Neuronal stem cell (in vitro differentiated cells): ENCODE results near the gene INAFM1.

Source experiments
- DNase-seq: peaks from one replicate; pipeline ENCODE4 v3.0.0-alpha.2; 2013; ENCODE audit warnings: low spot score
- H2AFZ ChIP-seq: one replicate; pipeline ENCODE4 v1.6.1; 2013; ENCODE audit warnings: mild to moderate bottlenecking, low read length, inconsistent platforms
- H2AK5ac ChIP-seq: 2 replicates; pipeline ENCODE4 v1.6.1; 2013; ENCODE audit warnings: low read depth, mild to moderate bottlenecking, inconsistent platforms, low read length, moderate library complexity, mixed read lengths
- H2BK120ac ChIP-seq: 2 replicates; pipeline ENCODE4 v1.6.1; 2013; ENCODE audit warnings: low read depth, mild to moderate bottlenecking, inconsistent platforms, low read length, moderate library complexity, mixed read lengths
- H2BK12ac ChIP-seq: one replicate; pipeline ENCODE4 v1.6.1; 2013; ENCODE audit warnings: low read length, inconsistent platforms
- H2BK15ac ChIP-seq: 2 replicates; pipeline ENCODE4 v1.6.1; 2013; ENCODE audit warnings: mild to moderate bottlenecking, low read length, inconsistent platforms, mixed read lengths
- H2BK5ac ChIP-seq: one replicate; pipeline ENCODE4 v1.6.1; 2013; ENCODE audit warnings: inconsistent platforms, mild to moderate bottlenecking, low read length, moderate library complexity
- H3K14ac ChIP-seq: one replicate; pipeline ENCODE4 v1.6.1; 2013; ENCODE audit warnings: low read length, inconsistent platforms
- H3K18ac ChIP-seq: 2 replicates; pipeline ENCODE4 v1.6.1; 2013; ENCODE audit warnings: low read length, inconsistent platforms
- H3K23ac ChIP-seq: 2 replicates; pipeline ENCODE4 v1.6.1; 2013; ENCODE audit warnings: low read depth, mild to moderate bottlenecking, mixed read lengths, low read length, inconsistent platforms; ENCODE audit not compliant: poor library complexity
- H3K27ac ChIP-seq: replicated peaks from 3 replicates; pipeline ENCODE4 v1.5.1; 2013; ENCODE audit warnings: low read length, inconsistent platforms
- H3K27me3 ChIP-seq, 3 experiments: 2 replicates each; pipeline ENCODE4 v1.6.1; 2013; ENCODE audit warnings: low read length in 3 of 3, mild to moderate bottlenecking in 2 of 3, inconsistent platforms in 1 of 3, low read depth in 1 of 3, mixed read lengths in 1 of 3, moderate library complexity in 1 of 3; ENCODE audit not compliant: control insufficient read depth in 3 of 3, insufficient read depth in 3 of 3
- H3K36me3 ChIP-seq, 2 donors: replicated peaks in 1 of 2; 2 replicates each; pipeline ENCODE4 v1.6.1; 2013; ENCODE audit warnings: low read length in 2 of 2; ENCODE audit not compliant: control insufficient read depth in 2 of 2, insufficient read depth in 2 of 2
- H3K4ac ChIP-seq: 2 replicates; pipeline ENCODE4 v1.6.1; 2013; ENCODE audit warnings: inconsistent platforms, mild to moderate bottlenecking, low read length, moderate library complexity
- H3K4me1 ChIP-seq, 2 donors: 1 replicate in 1 of 2; 2 replicates in 1 of 2; pipeline ENCODE4 v1.6.1; 2013; ENCODE audit warnings: low read length in 2 of 2, low read depth in 1 of 2; ENCODE audit not compliant: control insufficient read depth in 2 of 2, insufficient read depth in 1 of 2
- H3K4me2 ChIP-seq: one replicate; pipeline ENCODE4 v1.6.1; 2013; ENCODE audit warnings: mild to moderate bottlenecking, low read length, inconsistent platforms; ENCODE audit not compliant: insufficient read depth, poor library complexity, severe bottlenecking
- H3K4me3 ChIP-seq, 2 donors: 2 replicates each; pipeline ENCODE4 v1.5.1; 2013; ENCODE audit warnings: low read length in 2 of 2, mild to moderate bottlenecking in 2 of 2, inconsistent platforms in 1 of 2, moderate library complexity in 1 of 2
- H3K79me1 ChIP-seq: one replicate; pipeline ENCODE4 v1.6.1; 2013; ENCODE audit warnings: low read depth, mild to moderate bottlenecking, inconsistent platforms, low read length, moderate library complexity
- H3K9ac ChIP-seq: one replicate; pipeline ENCODE4 v1.6.1; 2013; ENCODE audit warnings: mild to moderate bottlenecking, low read depth, low read length, inconsistent platforms; ENCODE audit not compliant: poor library complexity
- H3K9me3 ChIP-seq, 2 donors: replicated peaks in 1 of 2; 2 replicates each; pipeline versions ENCODE3 to v1.6.1; 2013; ENCODE audit warnings: low read length in 2 of 2, mild to moderate bottlenecking in 2 of 2, inconsistent platforms in 1 of 2, low read depth in 1 of 2, mixed read lengths in 1 of 2, moderate library complexity in 1 of 2; ENCODE audit not compliant: control insufficient read depth in 2 of 2, insufficient read depth in 1 of 2
- H4K8ac ChIP-seq: one replicate; pipeline ENCODE4 v1.6.1; 2013; ENCODE audit warnings: low read depth, mild to moderate bottlenecking, inconsistent platforms, low read length, moderate library complexity
- H4K91ac ChIP-seq: one replicate; pipeline ENCODE4 v1.6.1; 2013; ENCODE audit warnings: low read length, low read depth, mild to moderate bottlenecking, inconsistent platforms; ENCODE audit not compliant: poor library complexity
- WGBS, 2 donors: extraction: QIAGEN DNeasy Blood & Tissue Kit; methylation state at CpG; one replicate each; pipeline ENCODE4 v1.1.7; 2013; ENCODE audit warnings: missing lambda C conversion rate in 2 of 2, mixed read lengths in 1 of 2; ENCODE audit not compliant: insufficient read length in 2 of 2, insufficient replicate concordance in 1 of 2; ENCODE audit errors: extremely low coverage in 2 of 2; 5-methylcytosine and 5-hydroxymethylcytosine counted together

Gene INAFM1

DNA sequence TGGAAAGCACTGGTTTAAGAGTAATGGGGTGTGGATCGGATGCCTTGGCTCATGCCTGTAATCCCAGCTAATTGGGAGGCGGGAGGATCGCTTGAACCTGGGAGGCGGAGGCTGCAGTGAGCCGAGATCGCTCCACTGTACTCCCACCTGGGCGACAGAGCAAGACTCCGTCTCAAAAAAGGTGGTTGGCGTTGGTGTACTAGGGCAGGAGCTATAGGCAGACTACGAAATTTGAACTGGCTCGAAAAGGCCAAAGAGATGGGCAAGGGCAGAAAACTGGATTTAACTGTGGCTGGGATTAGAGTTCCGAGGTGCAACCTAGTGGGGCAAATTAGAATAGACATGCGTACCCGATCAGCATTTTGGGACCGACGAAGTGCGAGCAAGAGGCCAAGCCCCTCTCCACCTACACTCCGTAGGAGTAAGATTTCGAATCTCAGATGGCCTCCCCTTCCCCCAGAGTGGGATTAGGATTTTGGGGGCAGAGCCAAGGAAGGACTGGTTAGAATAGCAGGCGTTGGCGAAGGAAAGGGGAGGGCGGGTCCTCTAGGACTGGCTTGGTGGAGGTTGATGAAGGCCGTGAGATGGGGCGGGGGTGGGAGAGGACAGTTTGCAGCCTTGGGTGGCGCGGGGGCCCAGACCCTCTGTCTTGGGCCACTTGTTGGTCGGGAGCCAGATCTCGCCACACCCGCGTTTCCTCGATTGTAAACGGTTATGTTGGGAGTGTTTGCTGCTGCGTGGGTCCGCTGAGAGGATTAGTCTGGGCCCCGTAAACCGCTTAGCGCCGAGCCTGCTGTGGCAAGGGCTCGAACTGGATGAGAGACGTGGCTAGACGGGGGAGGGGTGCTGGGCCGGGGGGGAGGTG, 2.0 kb upstream of the INAFM1 start:
- H3K9ac ChIP-seq: peak overlapping the region; percentile 90
- H3K4me2 ChIP-seq: peak overlapping the region; percentile 90
- H3K27me3 ChIP-seq: no peaks in the 10 kb centered on the region
- H2AK5ac ChIP-seq: peak overlapping the region; percentile 96
- H3K4ac ChIP-seq: peak overlapping the region; percentile 26
- H3K36me3 ChIP-seq: peaks cover 16 to 45% of the 10 kb centered on the region in 2 donors
- WGBS, 2 donors: no CpG with 5 or more reads among the region's 42 CpGs
- no peaks in the 10 kb centered on the region for H3K9me3 ChIP-seq
- peak overlapping the region; percentile 98 for H2BK5ac ChIP-seq
- peak overlapping the region; percentile 78 for H3K27ac ChIP-seq
- peak overlapping the region; percentile 69 to 82 for H3K4me3 ChIP-seq
- no peak for DNase-seq
- H2BK12ac ChIP-seq: peak overlapping the region; percentile 11
- H2BK15ac ChIP-seq: peak overlapping the region; percentile 93
- H3K79me1 ChIP-seq: peaks cover 5% of the 10 kb centered on the region
- peak overlapping the region; percentile 81 for H4K91ac ChIP-seq
- H2BK120ac ChIP-seq: no peak overlapping the region
- peak overlapping the region; percentile 96 for H3K18ac ChIP-seq
- peaks cover 17 to 23% of the 10 kb centered on the region in 2 donors for H3K4me1 ChIP-seq
- no peak overlapping the region for H3K14ac ChIP-seq
- H3K23ac ChIP-seq: peak overlapping the region; percentile 99
- peak overlapping the region; percentile 91 for H2AFZ ChIP-seq
- H4K8ac ChIP-seq: no peak overlapping the region

DNA sequence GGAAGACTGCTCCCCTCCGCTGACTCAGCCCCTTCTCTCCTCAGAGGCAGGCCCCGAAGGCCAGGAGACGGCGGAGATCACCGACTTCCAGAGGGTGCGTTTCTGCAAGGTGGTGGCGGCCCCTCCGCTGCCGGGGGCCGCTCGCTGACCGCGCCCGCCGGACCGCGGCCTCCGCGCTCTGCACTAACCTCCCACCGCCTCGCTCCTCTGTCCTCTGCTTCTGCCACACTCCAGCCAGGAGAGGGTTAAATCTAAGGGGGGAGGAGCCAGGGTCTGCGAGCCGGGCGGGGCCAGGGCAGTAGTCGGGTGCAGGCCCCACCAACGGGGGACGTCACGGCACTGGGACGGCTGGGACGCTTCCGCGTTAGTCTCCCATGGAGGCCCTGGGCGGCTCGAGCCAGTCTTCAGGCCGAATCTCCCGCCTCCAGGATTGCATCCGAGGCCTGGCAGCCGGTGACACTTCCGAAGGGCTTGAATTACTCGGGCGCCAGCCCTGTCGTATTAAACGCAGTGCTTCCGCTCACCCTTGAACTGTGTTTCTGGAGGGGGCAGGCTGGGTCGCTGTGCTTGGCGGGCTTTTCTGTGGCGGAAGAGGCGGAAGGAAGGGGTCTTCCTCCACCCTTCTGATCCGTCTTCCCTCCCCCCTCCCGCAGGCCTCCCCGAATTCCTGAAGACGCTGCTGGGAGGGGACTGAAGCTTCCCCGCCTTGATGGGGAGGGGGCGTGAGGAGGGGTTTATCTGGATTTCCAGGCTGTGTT, 1.2 kb upstream of the INAFM1 start:
- no peak overlapping the region for H4K8ac ChIP-seq
- no CpG with 5 or more reads among the region's 54 CpGs for WGBS, 2 donors
- peak overlapping the region; percentile 96 for H2AK5ac ChIP-seq
- peak overlapping the region; percentile 96 for H3K18ac ChIP-seq
- peak overlapping the region; percentile 98 for H2BK5ac ChIP-seq
- peak overlapping the region; percentile 69 to 82 for H3K4me3 ChIP-seq
- H3K36me3 ChIP-seq: peaks cover 13 to 38% of the 10 kb centered on the region in 2 donors
- peak overlapping the region; percentile 78 for H3K27ac ChIP-seq
- H3K14ac ChIP-seq: no peak overlapping the region
- H3K9me3 ChIP-seq: no peaks in the 10 kb centered on the region
- DNase-seq: peak; percentile 90
- peak overlapping the region; percentile 90 for H3K9ac ChIP-seq
- H3K27me3 ChIP-seq: no peaks in the 10 kb centered on the region
- peak overlapping the region; percentile 90 for H3K4me2 ChIP-seq
- H3K79me1 ChIP-seq: peaks cover 5% of the 10 kb centered on the region
- peaks cover 17 to 23% of the 10 kb centered on the region in 2 donors for H3K4me1 ChIP-seq
- H2BK12ac ChIP-seq: peak overlapping the region; percentile 11
- peak overlapping the region; percentile 81 for H4K91ac ChIP-seq
- H2BK120ac ChIP-seq: no peak overlapping the region
- H3K4ac ChIP-seq: peak overlapping the region; percentile 26
- H3K23ac ChIP-seq: peak overlapping the region; percentile 99
- peak overlapping the region; percentile 91 for H2AFZ ChIP-seq
- peak overlapping the region; percentile 93 for H2BK15ac ChIP-seq

DNA sequence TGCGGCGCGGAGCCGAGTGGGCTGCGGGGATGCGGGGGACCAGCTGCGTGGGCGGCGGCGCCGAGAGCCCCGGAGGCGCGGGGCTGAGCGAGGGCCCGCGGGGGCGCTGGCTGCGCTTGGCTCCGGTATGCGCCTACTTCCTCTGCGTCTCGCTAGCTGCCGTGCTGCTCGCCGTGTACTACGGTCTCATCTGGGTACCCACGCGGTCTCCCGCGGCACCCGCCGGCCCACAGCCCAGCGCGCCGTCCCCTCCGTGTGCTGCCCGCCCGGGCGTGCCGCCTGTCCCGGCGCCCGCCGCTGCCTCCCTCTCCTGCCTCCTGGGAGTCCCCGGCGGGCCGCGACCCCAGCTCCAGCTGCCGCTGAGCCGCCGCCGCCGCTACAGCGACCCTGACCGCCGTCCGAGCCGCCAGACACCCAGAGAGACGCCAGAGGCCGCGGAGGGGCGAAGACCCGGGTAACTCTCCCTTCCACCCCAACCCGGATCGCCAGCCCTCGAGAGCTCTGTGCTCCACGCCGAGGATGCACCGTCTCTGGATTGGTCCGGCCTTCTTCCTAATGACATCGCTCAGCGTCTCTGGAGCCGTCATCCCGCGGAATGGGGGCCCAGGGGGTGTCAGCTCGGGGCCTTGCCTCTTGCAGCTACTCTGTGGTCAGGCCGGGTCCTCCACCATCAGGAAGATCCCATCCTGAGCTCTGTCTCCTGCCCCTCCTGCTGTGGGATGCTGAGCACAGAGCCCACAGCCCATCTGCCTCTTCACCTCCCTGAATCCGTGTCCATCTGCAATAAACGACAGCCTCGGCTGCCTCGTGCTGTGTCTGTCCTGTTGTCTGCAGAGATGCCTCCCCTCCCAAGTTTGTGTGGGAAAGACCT, 441 bp downstream of the INAFM1 start:
- peak overlapping the region; percentile 91 for H3K18ac ChIP-seq
- DNase-seq: no peak
- no peak overlapping the region for H2BK12ac ChIP-seq
- H3K9ac ChIP-seq: peak overlapping the region; percentile 98
- peaks cover 12 to 26% of the 10 kb centered on the region in 2 donors for H3K36me3 ChIP-seq
- H3K4me3 ChIP-seq: peak overlapping the region; percentile 69 to 89
- H3K14ac ChIP-seq: peak overlapping the region; percentile 66
- peak overlapping the region; percentile 90 for H3K23ac ChIP-seq
- no peak overlapping the region for H2BK15ac ChIP-seq
- no peak overlapping the region for H4K8ac ChIP-seq
- H2AK5ac ChIP-seq: peak overlapping the region; percentile 66
- peak overlapping the region; percentile 100 for H3K4me2 ChIP-seq
- H2AFZ ChIP-seq: peak overlapping the region; percentile 78
- no peak overlapping the region for H3K27ac ChIP-seq
- H3K79me1 ChIP-seq: peaks cover 4% of the 10 kb centered on the region
- H3K27me3 ChIP-seq: no peaks in the 10 kb centered on the region
- WGBS, 2 donors: no CpG with 5 or more reads among the region's 82 CpGs
- H3K4ac ChIP-seq: no peak overlapping the region
- no peak overlapping the region for H4K91ac ChIP-seq
- H3K4me1 ChIP-seq: peaks cover 17 to 23% of the 10 kb centered on the region in 2 donors
- H2BK5ac ChIP-seq: peak overlapping the region; percentile 72
- H2BK120ac ChIP-seq: no peak overlapping the region
- H3K9me3 ChIP-seq: no peaks in the 10 kb centered on the region
